Lower lobe of right lung (tissue), 2 donors: ENCODE measurements around the gene IQCM. TPM values are rescaled to one million over a fixed set of nuclear protein-coding genes. Genes with fewer than 3 reads are reported as not detected.

Experiments used
- ATAC-seq, 2 donors: fragments of 200-7000 bp; cut with Tn5 transposase; one replicate each; pipeline ENCODE4 v1.9.1; 2020 to 2022; ENCODE audit warnings: mild to moderate bottlenecking in 2 of 2, moderate library complexity in 2 of 2
- DNase-seq: peaks from one replicate; pipeline ENCODE4 v3.0.0-alpha.2; 2020
- H3K27ac ChIP-seq: fragments of 200-600 bp; one replicate; pipeline ENCODE4 v1.8.0; 2022
- H3K27me3 ChIP-seq: fragments of 200-600 bp; one replicate; pipeline ENCODE4 v1.8.0; 2022; ENCODE audit warnings: low read depth
- H3K36me3 ChIP-seq: fragments of 200-600 bp; one replicate; pipeline ENCODE4 v1.8.0; 2022; ENCODE audit warnings: mild to moderate bottlenecking
- H3K4me1 ChIP-seq: fragments of 200-600 bp; one replicate; pipeline ENCODE4 v1.8.0; 2022
- H3K4me3 ChIP-seq: fragments of 200-600 bp; one replicate; pipeline ENCODE4 v1.8.0; 2022; ENCODE audit warnings: mild to moderate bottlenecking
- H3K9me3 ChIP-seq: fragments of 200-600 bp; one replicate; pipeline ENCODE4 v1.8.0; 2022
- intact Hi-C: fragments of 100-400 bp; cut with DNase I; formaldehyde crosslinking; loops from one replicate; pipeline ENCODE4 v1.11.0; 2022
- total RNA-seq: library from RNA; stranded (reverse); fragmentation: NEBNext Ultra II Directional; extraction: Animal tissue kit (Norgen Biotek cat#: 25700); gene quantifications from one replicate; pipeline ENCODE4 v1.2.1, GENCODE V29; 2021
- TF ChIP-seq, protein P1 (sequence below): fragments of 200-600 bp; IDR thresholded peaks from one replicate; pipeline ENCODE4 v1.8.0; 2022; ENCODE audit warnings: antibody characterized with exemption, mild to moderate bottlenecking
- donor health status: DM: no; HTN: yes; CAD: no; lungs with severe emphysema.

Gene IQCM
- total RNA-seq, 1 donor from 2014 or later = not detected

DNA sequence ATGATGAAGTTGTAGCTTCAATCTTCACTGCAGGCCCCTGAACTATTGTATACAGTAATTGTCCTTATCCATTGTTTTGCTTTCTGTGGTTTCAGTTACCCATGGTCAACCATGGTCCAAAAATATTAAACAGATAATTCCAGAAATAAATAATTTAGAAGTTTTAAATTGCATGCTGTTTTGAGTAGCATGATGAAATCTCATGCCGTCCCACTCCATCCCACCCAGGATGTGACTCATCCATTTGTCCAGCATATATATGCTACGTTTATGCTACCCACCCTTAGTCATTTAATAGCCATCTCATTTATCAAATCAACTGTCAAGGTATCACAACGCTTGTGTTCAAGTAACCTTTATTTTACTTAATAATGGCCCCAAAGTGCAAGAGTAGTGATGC, 34.5 kb downstream of the IQCM start:
- Histone ChIP-seq H3K27ac (no peak overlapping the region), H3K36me3 (no peaks in the 10 kb centered on the region), H3K27me3 (no peaks in the 10 kb centered on the region), H3K4me3 (no peak overlapping the region), H3K4me1 (no peaks in the 10 kb centered on the region), H3K9me3 (no peaks in the 10 kb centered on the region)
- no peak for ATAC-seq
- intact Hi-C loops = no loop called here
- TF ChIP-seq, protein P1, sequence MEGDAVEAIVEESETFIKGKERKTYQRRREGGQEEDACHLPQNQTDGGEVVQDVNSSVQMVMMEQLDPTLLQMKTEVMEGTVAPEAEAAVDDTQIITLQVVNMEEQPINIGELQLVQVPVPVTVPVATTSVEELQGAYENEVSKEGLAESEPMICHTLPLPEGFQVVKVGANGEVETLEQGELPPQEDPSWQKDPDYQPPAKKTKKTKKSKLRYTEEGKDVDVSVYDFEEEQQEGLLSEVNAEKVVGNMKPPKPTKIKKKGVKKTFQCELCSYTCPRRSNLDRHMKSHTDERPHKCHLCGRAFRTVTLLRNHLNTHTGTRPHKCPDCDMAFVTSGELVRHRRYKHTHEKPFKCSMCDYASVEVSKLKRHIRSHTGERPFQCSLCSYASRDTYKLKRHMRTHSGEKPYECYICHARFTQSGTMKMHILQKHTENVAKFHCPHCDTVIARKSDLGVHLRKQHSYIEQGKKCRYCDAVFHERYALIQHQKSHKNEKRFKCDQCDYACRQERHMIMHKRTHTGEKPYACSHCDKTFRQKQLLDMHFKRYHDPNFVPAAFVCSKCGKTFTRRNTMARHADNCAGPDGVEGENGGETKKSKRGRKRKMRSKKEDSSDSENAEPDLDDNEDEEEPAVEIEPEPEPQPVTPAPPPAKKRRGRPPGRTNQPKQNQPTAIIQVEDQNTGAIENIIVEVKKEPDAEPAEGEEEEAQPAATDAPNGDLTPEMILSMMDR = no peak
- no peak for DNase-seq

DNA sequence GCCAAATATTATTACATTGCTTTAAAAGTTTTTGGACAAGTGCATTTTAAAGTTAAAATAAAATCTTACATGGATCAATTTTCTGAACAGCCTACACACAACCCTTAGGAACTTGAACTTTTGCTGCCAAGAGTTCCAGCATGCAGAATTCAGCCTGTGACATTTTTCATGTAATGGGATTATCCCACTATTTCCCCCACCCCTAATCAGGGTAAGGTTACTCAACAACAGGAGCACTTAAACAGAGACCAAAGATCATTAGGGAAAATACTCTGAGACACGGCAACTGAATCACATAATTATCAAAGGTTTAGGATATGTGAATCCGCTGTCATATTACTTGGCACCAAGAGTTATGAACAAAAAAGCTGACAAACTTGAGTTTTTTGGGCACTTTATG, 47.2 kb downstream of the IQCM start:
- no peaks in the 10 kb centered on the region for H3K4me1 ChIP-seq
- H3K27ac ChIP-seq = no peak overlapping the region
- TF ChIP-seq, protein P1 = no peak
- intact Hi-C loops = no loop called here
- H3K36me3 ChIP-seq = no peaks in the 10 kb centered on the region
- no peak for ATAC-seq
- H3K9me3 ChIP-seq = no peaks in the 10 kb centered on the region
- no peak overlapping the region for H3K4me3 ChIP-seq
- no peak for DNase-seq
- H3K27me3 ChIP-seq = no peaks in the 10 kb centered on the region

DNA sequence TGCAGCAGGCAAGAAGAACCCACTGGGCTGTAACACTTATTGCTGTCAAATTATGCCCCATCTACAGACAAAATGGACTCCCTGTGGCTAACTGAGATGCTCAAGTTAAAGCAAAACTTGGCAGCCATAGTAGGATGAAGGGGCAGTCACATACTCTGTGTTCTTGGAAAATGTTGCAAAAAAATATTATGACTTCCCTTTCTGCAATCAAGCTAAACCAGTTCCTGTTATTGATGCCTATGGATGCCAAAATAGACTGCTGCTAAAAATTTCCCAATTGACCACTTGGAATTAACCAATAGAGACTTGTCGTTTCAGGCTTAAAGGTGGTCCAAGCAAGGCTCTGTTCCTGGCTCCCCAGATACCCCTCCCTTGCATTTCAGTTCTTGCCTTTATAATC, 49.5 kb downstream of the IQCM start:
- Histone ChIP-seq H3K9me3 (no peaks in the 10 kb centered on the region), H3K36me3 (no peaks in the 10 kb centered on the region)
- intact Hi-C loops = no loop called here

GRCh38 chr4:149765630-149766029, 50.0 kb downstream of the IQCM start:
- DNase-seq (no peak), ATAC-seq (no peak)
- Histone ChIP-seq H3K9me3 (no peaks in the 10 kb centered on the region), H3K36me3 (no peaks in the 10 kb centered on the region), H3K4me3 (no peak overlapping the region), H3K27me3 (no peaks in the 10 kb centered on the region), H3K27ac (no peak overlapping the region), H3K4me1 (no peaks in the 10 kb centered on the region)
- TF ChIP-seq, protein P1 = no peak
- intact Hi-C loops = no loop called here

More for the DNA sequence above, 49.5 kb downstream of the IQCM start:
- Histone ChIP-seq H3K27ac (no peak overlapping the region), H3K27me3 (no peaks in the 10 kb centered on the region), H3K4me3 (no peak overlapping the region), H3K4me1 (no peaks in the 10 kb centered on the region)
- DNase-seq = no peak
- TF ChIP-seq, protein P1 = no peak
- ATAC-seq = no peak

DNA sequence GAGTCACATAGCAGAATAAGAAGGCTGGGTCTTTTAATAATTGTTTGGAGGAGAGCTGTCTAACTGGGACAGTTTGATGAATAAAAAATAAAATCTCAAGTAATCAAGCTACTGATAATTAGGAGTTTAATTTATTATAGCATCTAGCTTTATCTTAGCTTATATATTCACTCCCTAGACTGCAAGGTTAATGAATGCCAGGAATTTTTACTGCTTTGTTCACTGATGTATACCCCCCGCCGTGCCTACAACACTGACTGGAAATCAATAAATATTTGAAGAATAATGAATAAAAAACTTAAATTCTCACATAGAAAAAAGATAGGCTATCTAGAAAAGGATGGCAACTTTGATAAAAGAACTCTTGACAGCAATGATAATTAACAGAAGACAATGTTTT, 59.7 kb downstream of the IQCM start:
- intact Hi-C loops = no loop called here
- no peak for ATAC-seq

More for the DNA sequence above, 59.7 kb downstream of the IQCM start:
- Histone ChIP-seq H3K36me3 (no peaks in the 10 kb centered on the region), H3K27ac (no peak overlapping the region), H3K9me3 (no peaks in the 10 kb centered on the region), H3K4me1 (no peaks in the 10 kb centered on the region), H3K4me3 (no peak overlapping the region), H3K27me3 (no peaks in the 10 kb centered on the region)
- TF ChIP-seq, protein P1 = no peak
- DNase-seq = no peak
